ENCODE data around the gene KLHDC7B. TPM values are rescaled to one million over a fixed set of nuclear protein-coding genes. Genes with fewer than 3 reads are reported as not detected.

Gene KLHDC7B
- total RNA-seq, 1 experiment from 2014 or later = not detected

DNA sequence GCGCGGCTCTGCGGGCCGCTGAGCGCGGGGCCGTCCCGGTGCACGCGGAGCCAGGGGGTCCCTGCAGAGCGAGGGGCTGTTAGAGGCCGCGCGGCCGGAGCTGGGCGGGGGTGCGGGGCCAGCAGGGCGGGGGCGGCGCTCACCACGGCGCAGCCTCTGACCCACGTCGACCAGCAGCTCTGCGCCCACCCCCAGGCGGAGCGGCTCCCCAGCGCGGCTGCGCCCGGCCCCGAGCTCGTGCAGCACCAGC, 19.9 kb upstream of the KLHDC7B start:
- CTCF ChIA-PET = interaction anchor here (0.6 to 4.3 kb wide), 63 partner anchors 8 to 634 kb away, joined by 3 to 60 read pairs (median 5); partner anchors contain the start of genes ADM2, ARSA, CHKB and DENND6B
- H3K4me3 Mint-ChIP-seq = peak overlapping the region; percentile 82
- no peaks in the 10 kb centered on the region for H3K36me3 Mint-ChIP-seq
- DNase-seq (ENCODE audit: low spot score) (no peak), ATAC-seq (peak; percentile 15; the same call in 1 of the 2 replicates)
- TF ChIP-seq OVOL2 (CRISPR knock-in tag; IDR thresholded peaks at IDR 0.05; ENCODE audit: borderline replicate concordance) (no peak), SOX15 (CRISPR knock-in tag; IDR thresholded peaks at IDR 0.05) (no peak), NFE2L1 (CRISPR knock-in tag; IDR thresholded peaks at IDR 0.05) (0 out of 2 replicates have a peak, but pooled peaks have one; percentile 3), RORB (CRISPR knock-in tag; IDR thresholded peaks at IDR 0.05) (no peak), CBFB (CRISPR knock-in tag; IDR thresholded peaks at IDR 0.05; ENCODE audit: low read depth) (peak; percentile 92; the same call in 1 of the 2 replicates)
- TF ChIP-seq, protein P1, sequence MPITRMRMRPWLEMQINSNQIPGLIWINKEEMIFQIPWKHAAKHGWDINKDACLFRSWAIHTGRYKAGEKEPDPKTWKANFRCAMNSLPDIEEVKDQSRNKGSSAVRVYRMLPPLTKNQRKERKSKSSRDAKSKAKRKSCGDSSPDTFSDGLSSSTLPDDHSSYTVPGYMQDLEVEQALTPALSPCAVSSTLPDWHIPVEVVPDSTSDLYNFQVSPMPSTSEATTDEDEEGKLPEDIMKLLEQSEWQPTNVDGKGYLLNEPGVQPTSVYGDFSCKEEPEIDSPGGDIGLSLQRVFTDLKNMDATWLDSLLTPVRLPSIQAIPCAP (CRISPR knock-in tag; IDR thresholded peaks at IDR 0.05) = 0 out of 2 replicates have a peak, but pooled peaks have one; percentile 44
- TF ChIP-seq, protein P2, sequence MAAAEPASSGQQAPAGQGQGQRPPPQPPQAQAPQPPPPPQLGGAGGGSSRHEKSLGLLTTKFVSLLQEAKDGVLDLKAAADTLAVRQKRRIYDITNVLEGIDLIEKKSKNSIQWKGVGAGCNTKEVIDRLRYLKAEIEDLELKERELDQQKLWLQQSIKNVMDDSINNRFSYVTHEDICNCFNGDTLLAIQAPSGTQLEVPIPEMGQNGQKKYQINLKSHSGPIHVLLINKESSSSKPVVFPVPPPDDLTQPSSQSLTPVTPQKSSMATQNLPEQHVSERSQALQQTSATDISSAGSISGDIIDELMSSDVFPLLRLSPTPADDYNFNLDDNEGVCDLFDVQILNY (CRISPR knock-in tag; IDR thresholded peaks at IDR 0.05) = no peak; the same call in 1 of the 2 replicates
- TF ChIP-seq, protein P3, sequence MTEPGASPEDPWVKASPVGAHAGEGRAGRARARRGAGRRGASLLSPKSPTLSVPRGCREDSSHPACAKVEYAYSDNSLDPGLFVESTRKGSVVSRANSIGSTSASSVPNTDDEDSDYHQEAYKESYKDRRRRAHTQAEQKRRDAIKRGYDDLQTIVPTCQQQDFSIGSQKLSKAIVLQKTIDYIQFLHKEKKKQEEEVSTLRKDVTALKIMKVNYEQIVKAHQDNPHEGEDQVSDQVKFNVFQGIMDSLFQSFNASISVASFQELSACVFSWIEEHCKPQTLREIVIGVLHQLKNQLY (CRISPR knock-in tag; IDR thresholded peaks at IDR 0.05) = no peak
- TF ChIP-seq, protein P4, sequence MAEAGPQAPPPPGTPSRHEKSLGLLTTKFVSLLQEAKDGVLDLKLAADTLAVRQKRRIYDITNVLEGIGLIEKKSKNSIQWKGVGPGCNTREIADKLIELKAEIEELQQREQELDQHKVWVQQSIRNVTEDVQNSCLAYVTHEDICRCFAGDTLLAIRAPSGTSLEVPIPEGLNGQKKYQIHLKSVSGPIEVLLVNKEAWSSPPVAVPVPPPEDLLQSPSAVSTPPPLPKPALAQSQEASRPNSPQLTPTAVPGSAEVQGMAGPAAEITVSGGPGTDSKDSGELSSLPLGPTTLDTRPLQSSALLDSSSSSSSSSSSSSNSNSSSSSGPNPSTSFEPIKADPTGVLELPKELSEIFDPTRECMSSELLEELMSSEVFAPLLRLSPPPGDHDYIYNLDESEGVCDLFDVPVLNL (CRISPR knock-in tag; IDR thresholded peaks at IDR 0.05; ENCODE audit: borderline replicate concordance, low read depth) = no peak
- H3K4me1 Mint-ChIP-seq = peaks cover 13% of the 10 kb centered on the region
- POLR2A ChIA-PET = interaction anchor here (0.6 to 2.3 kb wide), 9 partner anchors 11 to 174 kb away, joined by 3 to 13 read pairs (median 3); partner anchors contain the start of genes CHKB, LMF2, NCAPH2 and SYCE3
- peaks cover 41% of the 10 kb centered on the region for H3K27me3 Mint-ChIP-seq (ENCODE audit: low read depth)
- H3K9me3 Mint-ChIP-seq = no peaks in the 10 kb centered on the region
- H3K27ac Mint-ChIP-seq = no peak overlapping the region

DNA sequence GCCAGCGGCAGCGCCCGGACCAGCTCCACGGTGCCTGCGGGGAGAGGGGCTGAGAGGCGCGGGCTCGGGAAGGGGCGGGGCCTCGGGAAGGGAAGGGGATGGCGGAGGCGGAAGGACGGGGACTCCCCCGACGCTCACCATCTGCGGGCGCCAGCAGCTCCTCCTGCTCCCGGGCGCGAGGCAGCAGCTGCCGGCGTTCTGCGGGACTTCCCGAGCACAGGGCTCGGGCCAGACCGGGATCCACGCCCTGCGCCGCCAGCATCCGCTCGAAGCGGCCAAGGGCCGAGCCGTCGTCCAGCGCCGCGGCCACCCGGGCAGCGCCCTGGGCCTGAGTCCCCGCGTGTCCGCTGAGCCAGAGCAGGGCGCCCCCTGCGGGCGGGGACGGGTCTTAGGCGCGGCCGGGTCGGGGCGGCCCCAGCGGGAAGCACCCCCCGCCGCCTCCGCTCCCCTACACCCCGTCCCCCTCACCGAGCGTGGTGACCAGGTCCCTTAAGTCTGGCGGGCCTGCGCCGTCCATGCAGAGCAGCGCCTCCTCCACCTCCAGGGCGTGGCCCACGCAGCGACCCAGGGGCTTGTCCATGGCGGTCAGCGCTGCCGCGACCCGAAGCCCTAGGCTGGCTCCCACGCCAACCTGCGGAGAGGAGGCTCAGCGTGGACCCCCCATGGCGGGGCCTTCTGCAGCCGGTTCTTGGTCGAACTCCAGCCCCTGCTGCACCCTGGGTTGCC, 19.4 kb upstream of the KLHDC7B start:
- peak; percentile 29 for ATAC-seq
- ChIA-PET POLR2A (interaction anchor here (0.6 to 2.3 kb wide), 7 partner anchors 12 to 173 kb away, joined by 3 to 13 read pairs (median 3); partner anchors contain the start of genes LMF2, NCAPH2 and SYCE3), CTCF (interaction anchor here (0.6 to 4.3 kb wide), 58 partner anchors 9 to 634 kb away, joined by 3 to 60 read pairs (median 5); partner anchors contain the start of genes ARSA, CHKB, DENND6B and KLHDC7B)
- 0 out of 2 replicates have a peak, but pooled peaks have one; percentile 19 for TF ChIP-seq RELA (CRISPR knock-in tag; IDR thresholded peaks at IDR 0.05; ENCODE audit: borderline replicate concordance)
- TF ChIP-seq ZNF423 (CRISPR knock-in tag; IDR thresholded peaks at IDR 0.05) = 0 out of 2 replicates have a peak, but pooled peaks have one; percentile 49
- TF ChIP-seq KAT7 (CRISPR knock-in tag; IDR thresholded peaks at IDR 0.05; ENCODE audit: borderline replicate concordance) = 0 out of 2 replicates have a peak, but pooled peaks have one; percentile 60
- no peak for TF ChIP-seq SMAD4 (CRISPR knock-in tag; IDR thresholded peaks at IDR 0.05)
- TF ChIP-seq GTF2I (CRISPR knock-in tag; conservative IDR thresholded peaks at IDR 0.05) = no peak
- TF ChIP-seq, protein P5, sequence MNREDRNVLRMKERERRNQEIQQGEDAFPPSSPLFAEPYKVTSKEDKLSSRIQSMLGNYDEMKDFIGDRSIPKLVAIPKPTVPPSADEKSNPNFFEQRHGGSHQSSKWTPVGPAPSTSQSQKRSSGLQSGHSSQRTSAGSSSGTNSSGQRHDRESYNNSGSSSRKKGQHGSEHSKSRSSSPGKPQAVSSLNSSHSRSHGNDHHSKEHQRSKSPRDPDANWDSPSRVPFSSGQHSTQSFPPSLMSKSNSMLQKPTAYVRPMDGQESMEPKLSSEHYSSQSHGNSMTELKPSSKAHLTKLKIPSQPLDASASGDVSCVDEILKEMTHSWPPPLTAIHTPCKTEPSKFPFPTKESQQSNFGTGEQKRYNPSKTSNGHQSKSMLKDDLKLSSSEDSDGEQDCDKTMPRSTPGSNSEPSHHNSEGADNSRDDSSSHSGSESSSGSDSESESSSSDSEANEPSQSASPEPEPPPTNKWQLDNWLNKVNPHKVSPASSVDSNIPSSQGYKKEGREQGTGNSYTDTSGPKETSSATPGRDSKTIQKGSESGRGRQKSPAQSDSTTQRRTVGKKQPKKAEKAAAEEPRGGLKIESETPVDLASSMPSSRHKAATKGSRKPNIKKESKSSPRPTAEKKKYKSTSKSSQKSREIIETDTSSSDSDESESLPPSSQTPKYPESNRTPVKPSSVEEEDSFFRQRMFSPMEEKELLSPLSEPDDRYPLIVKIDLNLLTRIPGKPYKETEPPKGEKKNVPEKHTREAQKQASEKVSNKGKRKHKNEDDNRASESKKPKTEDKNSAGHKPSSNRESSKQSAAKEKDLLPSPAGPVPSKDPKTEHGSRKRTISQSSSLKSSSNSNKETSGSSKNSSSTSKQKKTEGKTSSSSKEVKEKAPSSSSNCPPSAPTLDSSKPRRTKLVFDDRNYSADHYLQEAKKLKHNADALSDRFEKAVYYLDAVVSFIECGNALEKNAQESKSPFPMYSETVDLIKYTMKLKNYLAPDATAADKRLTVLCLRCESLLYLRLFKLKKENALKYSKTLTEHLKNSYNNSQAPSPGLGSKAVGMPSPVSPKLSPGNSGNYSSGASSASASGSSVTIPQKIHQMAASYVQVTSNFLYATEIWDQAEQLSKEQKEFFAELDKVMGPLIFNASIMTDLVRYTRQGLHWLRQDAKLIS (CRISPR knock-in tag; IDR thresholded peaks at IDR 0.05; ENCODE audit: borderline replicate concordance) = no peak
- TF ChIP-seq ETV6 (CRISPR knock-in tag; IDR thresholded peaks at IDR 0.05) = no peak
- TF ChIP-seq FOXK1 (CRISPR knock-in tag; IDR thresholded peaks at IDR 0.05) = no peak
- 0 out of 2 replicates have a peak, but pooled peaks have one; percentile 8 for TF ChIP-seq TEAD1 (CRISPR knock-in tag; IDR thresholded peaks at IDR 0.05)
- TF ChIP-seq MYBL2 (CRISPR knock-in tag; IDR thresholded peaks at IDR 0.05) = no peak
- TF ChIP-seq SOX15 (CRISPR knock-in tag; IDR thresholded peaks at IDR 0.05) = no peak
- TF ChIP-seq, protein P6, sequence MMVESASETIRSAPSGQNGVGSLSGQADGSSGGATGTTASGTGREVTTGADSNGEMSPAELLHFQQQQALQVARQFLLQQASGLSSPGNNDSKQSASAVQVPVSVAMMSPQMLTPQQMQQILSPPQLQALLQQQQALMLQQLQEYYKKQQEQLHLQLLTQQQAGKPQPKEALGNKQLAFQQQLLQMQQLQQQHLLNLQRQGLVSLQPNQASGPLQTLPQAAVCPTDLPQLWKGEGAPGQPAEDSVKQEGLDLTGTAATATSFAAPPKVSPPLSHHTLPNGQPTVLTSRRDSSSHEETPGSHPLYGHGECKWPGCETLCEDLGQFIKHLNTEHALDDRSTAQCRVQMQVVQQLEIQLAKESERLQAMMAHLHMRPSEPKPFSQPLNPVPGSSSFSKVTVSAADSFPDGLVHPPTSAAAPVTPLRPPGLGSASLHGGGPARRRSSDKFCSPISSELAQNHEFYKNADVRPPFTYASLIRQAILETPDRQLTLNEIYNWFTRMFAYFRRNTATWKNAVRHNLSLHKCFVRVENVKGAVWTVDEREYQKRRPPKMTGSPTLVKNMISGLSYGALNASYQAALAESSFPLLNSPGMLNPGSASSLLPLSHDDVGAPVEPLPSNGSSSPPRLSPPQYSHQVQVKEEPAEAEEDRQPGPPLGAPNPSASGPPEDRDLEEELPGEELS (CRISPR knock-in tag; IDR thresholded peaks at IDR 0.05) = no peak
- TF ChIP-seq ATF1 (CRISPR knock-in tag; IDR thresholded peaks at IDR 0.05) = no peak
- no peak for TF ChIP-seq JUN (CRISPR knock-in tag; IDR thresholded peaks at IDR 0.05)
- no peak for TF ChIP-seq IRF2 (CRISPR knock-in tag; IDR thresholded peaks at IDR 0.05; ENCODE audit: borderline replicate concordance, low read depth)
- TF ChIP-seq, protein P2 (CRISPR knock-in tag; IDR thresholded peaks at IDR 0.05) = no peak

More for the DNA sequence above, 19.4 kb upstream of the KLHDC7B start:
- peak overlapping the region; percentile 64 for H3K4me3 Mint-ChIP-seq
- peaks cover 46% of the 10 kb centered on the region for H3K27me3 Mint-ChIP-seq (ENCODE audit: low read depth)
- peaks cover 15% of the 10 kb centered on the region for H3K4me1 Mint-ChIP-seq
- no peaks in the 10 kb centered on the region for H3K9me3 Mint-ChIP-seq
- no peak overlapping the region for H3K27ac Mint-ChIP-seq
- no peaks in the 10 kb centered on the region for H3K36me3 Mint-ChIP-seq
- DNase-seq (ENCODE audit: low spot score) = peak; percentile 79
